A549 (cell line): ENCODE results near the gene POLR1D.

Source experiments
- BCL3 ChIP-seq: fragments of >200 bp; sonication (Bioruptor Twin); formaldehyde crosslinking; IDR thresholded peaks from 3 replicates; pipeline ENCODE4 v1.6.1; 2016
- CTCF ChIP-seq: fragments of >200 bp; sonication (Bioruptor Twin); formaldehyde crosslinking; IDR thresholded peaks from 3 replicates; pipeline ENCODE4 v1.5.1; 2016
- HDAC2 ChIP-seq: fragments of 200-600 bp; sonication (generic); IDR thresholded peaks from 2 replicates; pipeline ENCODE4 v1.6.1; 2016
- HMGXB4 ChIP-seq: fragments of 250-450 bp; sonication (Bioruptor Pico); IDR thresholded peaks from 2 replicates; pipeline ENCODE4 v1.5.0; 2021; ENCODE audit warnings: mild to moderate bottlenecking, moderate library complexity, borderline replicate concordance
- POLR2A ChIP-seq: IDR thresholded peaks from 2 replicates; pipeline ENCODE4 v1.6.1; 2012; ENCODE audit warnings: mild to moderate bottlenecking, low read length

- TF ChIP-seq BCL3: no peak
- TF ChIP-seq HMGXB4 (CRISPR knock-in tag): no peak
- no peak for TF ChIP-seq HDAC2
- no peak for TF ChIP-seq CTCF
- no peak; the same call in 1 of the 2 replicates for TF ChIP-seq POLR2A
Observed at GRCh38 chr13:27620377-27621115, 1.1 kb upstream of the POLR1D start, which contains the start of gene LNX2.
